Measurements from ENCODE around the gene MRPL24.
"Not testable (repeated sequence)": the region's sequence is repeated elsewhere in the genome, so short reads cannot be mapped to it uniquely, and the experiment has no call there.

MRPL24 gene

DNA sequence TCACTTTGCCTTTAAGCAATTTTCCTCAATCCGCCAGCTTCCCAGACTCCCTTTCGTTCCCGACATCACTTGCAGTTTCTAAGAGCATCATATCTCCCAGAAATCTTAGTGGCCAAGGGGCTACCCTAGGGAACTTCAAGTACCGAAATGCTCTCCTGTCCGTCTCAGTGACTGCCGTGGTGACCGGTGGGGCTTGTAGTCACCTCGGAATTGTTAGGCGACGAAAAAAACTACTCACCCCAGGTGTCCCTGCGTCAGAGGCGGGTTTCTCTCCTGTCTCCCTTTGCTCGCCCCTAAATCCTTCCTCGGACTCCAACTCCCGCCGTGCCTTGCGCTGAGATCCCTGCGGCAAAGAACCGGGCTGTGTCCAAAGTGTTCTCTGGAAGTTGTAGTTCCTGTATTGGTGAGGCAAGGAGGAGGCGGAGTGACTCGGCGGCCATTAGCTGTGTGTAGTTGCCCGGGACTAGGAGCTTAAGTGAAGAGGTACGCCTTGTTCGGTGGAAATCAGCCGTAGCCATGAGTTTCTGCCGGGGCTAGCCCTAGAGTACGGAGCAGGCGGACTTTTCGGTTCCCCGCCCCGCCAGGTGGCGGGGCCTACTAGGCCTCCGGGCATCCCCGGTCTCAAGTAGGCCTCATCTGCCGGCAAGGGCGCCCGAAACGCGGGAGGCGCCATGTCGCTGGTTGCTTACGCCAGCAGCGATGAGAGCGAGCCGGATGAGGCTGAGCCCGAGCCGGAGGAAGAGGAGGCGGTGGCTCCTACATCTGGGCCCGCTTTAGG, 26.4 kb upstream of the MRPL24 start, which contains the start of gene PRCC:
TSS of gene PRCC (plus strand) at position 435 of the 778 bp plus-strand sequence. CDS start at position 672, 237 bp downstream.
- ChIA-PET POLR2A (interaction anchor here (0.6 to 7.7 kb wide), 19 partner anchors 9 to 266 kb away, joined by 3 to 123 read pairs (median 5); partner anchors contain the start of genes HDGF, ISG20L2, METTL25B and MRPL24), CTCF (interaction anchor here (0.7 to 2.6 kb wide), 4 partner anchors 15 to 78 kb away, joined by 3 to 22 read pairs (median 10); partner anchors contain the start of genes HDGF and MRPL24)
- TF ChIP-seq CTBP1 (IDR thresholded peaks at IDR 0.05; ENCODE audit: borderline replicate concordance) (no peak), SUZ12 (IDR thresholded peaks at IDR 0.05) (peak; percentile 99), TARDBP (IDR thresholded peaks at IDR 0.05) (no peak), BHLHE40 (IDR thresholded peaks at IDR 0.05; ENCODE audit: borderline replicate concordance) (no peak), L3MBTL2 (conservative IDR thresholded peaks at IDR 0.05) (peak; percentile 91), NFRKB (IDR thresholded peaks at IDR 0.05) (peak; percentile 87), ELF4 (IDR thresholded peaks at IDR 0.05) (peak; percentile 94), FOXK2 (IDR thresholded peaks at IDR 0.05) (no peak)
- TF ChIP-seq, protein P1, sequence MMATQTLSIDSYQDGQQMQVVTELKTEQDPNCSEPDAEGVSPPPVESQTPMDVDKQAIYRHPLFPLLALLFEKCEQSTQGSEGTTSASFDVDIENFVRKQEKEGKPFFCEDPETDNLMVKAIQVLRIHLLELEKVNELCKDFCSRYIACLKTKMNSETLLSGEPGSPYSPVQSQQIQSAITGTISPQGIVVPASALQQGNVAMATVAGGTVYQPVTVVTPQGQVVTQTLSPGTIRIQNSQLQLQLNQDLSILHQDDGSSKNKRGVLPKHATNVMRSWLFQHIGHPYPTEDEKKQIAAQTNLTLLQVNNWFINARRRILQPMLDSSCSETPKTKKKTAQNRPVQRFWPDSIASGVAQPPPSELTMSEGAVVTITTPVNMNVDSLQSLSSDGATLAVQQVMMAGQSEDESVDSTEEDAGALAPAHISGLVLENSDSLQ (IDR thresholded peaks at IDR 0.05), result peak; percentile 94
- peak; percentile 95 for DNase-seq (ENCODE audit: extremely low spot score)

DNA sequence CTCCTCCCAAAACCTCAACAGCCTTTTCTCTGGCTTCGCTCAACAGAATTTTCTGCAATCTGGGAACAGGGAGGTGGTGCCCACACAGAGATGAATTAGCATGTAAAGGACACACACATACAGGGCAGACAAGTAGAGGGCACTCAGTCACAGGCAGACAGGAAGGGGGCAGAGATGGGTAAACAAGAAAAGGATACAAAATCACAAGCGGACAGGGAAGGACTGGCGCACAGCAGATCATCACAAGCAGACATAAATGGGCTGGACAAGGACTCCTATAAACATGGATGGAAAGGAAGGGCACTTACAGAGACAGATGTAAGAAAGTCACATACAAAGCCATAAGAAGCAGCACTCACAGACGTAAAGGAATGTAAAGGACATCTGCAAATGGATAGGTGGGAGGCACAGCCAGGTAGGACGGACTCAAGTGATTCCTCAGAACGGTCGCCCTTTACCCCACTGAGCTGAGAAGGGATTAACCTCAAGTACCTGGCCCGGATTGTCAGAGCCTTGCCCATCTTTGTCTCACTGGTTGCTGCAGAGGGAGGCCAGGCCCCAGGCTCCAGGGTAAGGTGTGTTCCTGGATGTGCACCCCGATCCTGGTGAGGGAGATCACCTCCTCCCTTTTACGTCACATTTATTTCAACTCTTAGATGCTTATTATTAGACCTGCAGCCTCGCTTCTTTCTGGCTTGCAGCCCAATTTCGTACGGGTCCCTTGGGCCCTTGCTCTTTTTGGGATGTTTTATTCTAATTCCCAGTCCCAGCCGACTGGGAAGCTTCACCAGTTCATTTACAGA, 25.6 kb upstream of the MRPL24 start:
- TF ChIP-seq CTBP1 (IDR thresholded peaks at IDR 0.05; ENCODE audit: borderline replicate concordance) (no peak), FOXK2 (IDR thresholded peaks at IDR 0.05) (no peak), TARDBP (IDR thresholded peaks at IDR 0.05) (no peak), L3MBTL2 (conservative IDR thresholded peaks at IDR 0.05) (no peak), HDGF (IDR thresholded peaks at IDR 0.05; ENCODE audit: borderline replicate concordance) (no peak), BHLHE40 (IDR thresholded peaks at IDR 0.05; ENCODE audit: borderline replicate concordance) (no peak), ELF4 (IDR thresholded peaks at IDR 0.05) (no peak), SP1 (IDR thresholded peaks at IDR 0.05) (no peak)
- TF ChIP-seq, protein P1 (IDR thresholded peaks at IDR 0.05), result no peak
- CTCF ChIA-PET, result interaction anchor here (0.7 to 2.6 kb wide), 4 partner anchors 15 to 77 kb away, joined by 3 to 22 read pairs (median 10); partner anchors contain the start of genes HDGF and MRPL24
- DNase-seq (ENCODE audit: extremely low spot score), result no peak
- POLR2A ChIA-PET, result interaction anchor here (0.6 to 7.7 kb wide), 19 partner anchors 9 to 265 kb away, joined by 3 to 123 read pairs (median 5); partner anchors contain the start of genes HDGF, ISG20L2, METTL25B and MRPL24

DNA sequence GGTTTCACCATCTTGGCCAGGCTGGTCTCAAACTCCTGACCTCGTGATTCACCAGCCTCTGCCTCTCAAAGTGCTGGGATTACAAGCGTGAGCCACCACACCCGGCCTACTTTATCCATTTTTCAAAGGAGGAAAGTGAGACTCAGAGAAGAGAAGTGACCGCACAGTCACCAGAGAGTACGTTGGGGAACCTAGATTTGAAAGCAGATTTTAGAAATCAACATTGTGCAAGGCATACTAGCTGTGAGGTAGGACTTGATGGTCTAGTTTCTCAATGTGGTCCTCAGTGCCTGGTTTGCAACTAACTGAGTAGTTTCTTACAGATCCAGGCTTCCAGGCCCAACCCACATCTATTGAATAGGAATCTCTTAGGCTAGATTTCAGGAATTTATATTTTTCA, 24.8 kb upstream of the MRPL24 start:
- TF ChIP-seq LEF1 (IDR thresholded peaks at IDR 0.05; ENCODE audit: borderline replicate concordance) (no peak), FOXM1 (IDR thresholded peaks at IDR 0.05; ENCODE audit: borderline replicate concordance) (no peak)
- CTCF ChIA-PET, result interaction anchor here (0.5 to 2.6 kb wide), 4 partner anchors 29 to 309 kb away, joined by 3 to 22 read pairs (median 9); no protein-coding TSS in a partner anchor
- POLR2A ChIA-PET, result interaction anchor here (3.5 to 7.7 kb wide), 3 partner anchors 14 to 38 kb away, joined by 30 to 92 read pairs (median 80); partner anchors contain the start of genes HDGF, ISG20L2 and METTL25B
- no peak for DNase-seq (ENCODE audit: extremely low spot score)

DNA sequence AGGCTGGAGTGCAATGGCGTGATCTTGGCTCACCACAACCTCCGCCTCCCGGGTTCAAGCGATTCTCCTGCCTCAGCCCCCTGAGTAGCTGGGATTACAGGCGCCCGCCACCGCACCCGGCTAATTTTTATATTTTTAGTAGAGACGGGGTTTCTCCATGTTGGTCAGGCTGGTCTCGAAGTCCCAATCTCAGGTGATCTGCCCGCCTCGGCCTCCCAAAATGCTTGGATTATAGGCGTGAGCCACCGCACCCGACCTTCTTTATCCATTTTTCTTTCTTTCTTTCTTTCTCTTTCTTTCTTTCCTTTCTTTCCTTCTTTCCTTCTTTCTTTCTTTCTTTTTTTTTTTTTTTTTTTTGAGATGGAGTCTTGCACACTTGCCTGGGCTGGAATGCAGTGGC, 24.2 kb upstream of the MRPL24 start:
- ChIA-PET POLR2A (interaction anchor here (7.3 to 7.7 kb wide), 2 partner anchors 14 to 38 kb away, joined by 80 to 92 read pairs; partner anchors contain the start of genes HDGF, ISG20L2 and METTL25B), CTCF (interaction anchor here (0.7 to 2.6 kb wide), 3 partner anchors 29 to 75 kb away, joined by 3 to 22 read pairs (median 4); no protein-coding TSS in a partner anchor)
- DNase-seq (ENCODE audit: extremely low spot score), result not testable (repeated sequence)

DNA sequence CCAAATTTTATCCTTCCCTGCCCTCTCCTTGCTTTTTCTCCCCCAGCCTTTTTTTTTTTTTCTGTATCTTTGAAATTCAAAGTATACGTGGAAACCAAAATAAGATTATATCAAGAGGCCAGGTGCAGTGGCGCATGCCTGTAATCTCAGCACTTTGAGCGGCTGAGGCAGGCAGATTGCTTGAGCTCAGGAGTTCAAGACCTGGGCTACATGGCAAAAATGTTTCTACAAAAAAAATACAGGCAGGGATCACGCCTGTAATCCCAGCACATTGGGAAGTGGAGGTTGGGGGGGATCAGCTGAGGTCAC, 19.9 kb upstream of the MRPL24 start:
- ChIA-PET CTCF (interaction anchor here (0.6 kb wide), 1 partner anchor 36 kb away, joined by 4 read pairs; no protein-coding TSS in a partner anchor), POLR2A (interaction anchor here (1.3 to 1.5 kb wide), 2 partner anchors 9 to 33 kb away, joined by 4 to 7 read pairs; partner anchors contain the start of genes HDGF, ISG20L2 and METTL25B)
- TF ChIP-seq SP1 (IDR thresholded peaks at IDR 0.05) (no peak), NFRKB (IDR thresholded peaks at IDR 0.05) (no peak), LEF1 (IDR thresholded peaks at IDR 0.05; ENCODE audit: borderline replicate concordance) (no peak), BHLHE40 (IDR thresholded peaks at IDR 0.05; ENCODE audit: borderline replicate concordance) (no peak), HDGF (IDR thresholded peaks at IDR 0.05; ENCODE audit: borderline replicate concordance) (no peak), ELF4 (IDR thresholded peaks at IDR 0.05) (no peak), TARDBP (IDR thresholded peaks at IDR 0.05) (no peak), SUZ12 (IDR thresholded peaks at IDR 0.05) (no peak), ZNF384 (IDR thresholded peaks at IDR 0.05) (no peak)
- TF ChIP-seq, protein P1 (IDR thresholded peaks at IDR 0.05), result no peak
- DNase-seq (ENCODE audit: extremely low spot score), result no peak

DNA sequence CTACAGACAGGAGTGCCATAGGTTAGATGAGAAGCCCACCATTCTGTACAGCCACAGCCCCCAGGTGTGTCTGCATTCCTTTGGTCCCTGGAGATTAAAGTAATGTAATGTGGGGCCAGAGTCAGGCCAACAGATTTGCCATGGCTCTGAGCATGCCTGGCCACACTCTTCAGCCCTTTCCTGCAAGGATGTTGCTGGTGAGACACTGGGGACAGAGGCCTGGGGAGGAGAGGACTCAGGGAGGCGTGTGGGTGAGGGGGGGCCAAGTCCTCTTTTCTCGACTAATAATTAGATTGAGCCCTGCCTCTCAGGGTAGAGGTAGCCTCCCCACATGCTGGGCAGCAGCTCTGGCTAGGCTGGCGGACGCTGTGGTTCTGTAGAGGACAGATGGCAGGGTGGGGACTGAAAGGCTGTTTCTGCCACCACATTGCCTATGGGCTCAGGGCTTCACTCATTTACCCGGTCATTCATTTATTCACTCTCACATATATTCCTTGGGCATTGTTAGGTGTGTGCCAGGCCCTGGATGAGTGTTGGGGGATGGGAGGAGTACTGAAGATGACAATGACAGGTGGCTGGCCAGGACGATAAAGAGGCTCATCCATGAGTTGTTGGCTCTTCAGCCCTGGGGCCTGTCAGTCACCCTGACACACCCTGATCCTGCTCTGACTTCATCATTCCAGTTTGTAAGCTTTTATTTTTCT, 19.4 kb upstream of the MRPL24 start:
- DNase-seq (ENCODE audit: extremely low spot score), result no peak
- CTCF ChIA-PET, result interaction anchor here (0.6 kb wide), 1 partner anchor 37 kb away, joined by 4 read pairs; no protein-coding TSS in a partner anchor
- TF ChIP-seq, protein P1 (IDR thresholded peaks at IDR 0.05), result peak; percentile 37
- no peak for TF ChIP-seq CTBP1 (IDR thresholded peaks at IDR 0.05; ENCODE audit: borderline replicate concordance)
- POLR2A ChIA-PET, result interaction anchor here (1.5 kb wide), 1 partner anchor 32 kb away, joined by 7 read pairs; the partner anchor contains the start of genes ISG20L2 and METTL25B

DNA sequence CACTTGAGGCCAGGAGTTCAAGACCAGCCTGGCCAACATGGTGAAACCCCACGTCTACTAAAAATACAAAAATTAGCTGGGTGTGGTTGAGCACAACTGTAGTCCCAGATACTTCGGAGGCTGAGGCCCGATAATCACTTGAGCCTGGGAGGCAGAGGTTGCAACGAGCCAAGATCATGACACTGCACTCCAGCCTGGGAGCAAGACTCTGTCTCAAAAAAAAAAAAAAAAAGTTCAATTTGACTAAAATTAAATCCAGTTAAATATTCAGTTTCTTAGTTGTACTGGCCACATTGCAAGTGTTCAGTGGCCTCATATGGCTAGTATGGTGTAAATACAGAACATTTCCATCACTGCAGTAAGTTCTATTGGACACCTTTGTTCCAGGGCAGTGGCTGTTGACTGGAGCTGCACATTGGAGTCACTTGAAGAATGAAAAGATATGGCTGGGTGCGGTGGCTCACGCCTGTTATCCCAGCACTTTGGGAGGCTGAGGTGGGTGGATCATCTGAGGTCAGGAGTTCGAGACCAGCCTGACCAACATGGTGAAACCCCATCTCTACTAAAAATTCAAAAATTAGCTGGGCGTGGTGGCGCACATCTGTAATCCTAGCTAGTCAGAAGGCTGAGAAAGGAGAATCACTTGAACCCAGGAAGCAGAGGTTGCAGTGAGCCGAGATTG, 16.8 kb upstream of the MRPL24 start:
- CTCF ChIA-PET, result interaction anchor here (1.2 to 1.5 kb wide), 2 partner anchors 31 to 68 kb away, joined by 3 read pairs; no protein-coding TSS in a partner anchor
- POLR2A ChIA-PET, result interaction anchor here (1.9 to 3.0 kb wide), 2 partner anchors 9 to 31 kb away, joined by 6 to 11 read pairs; partner anchors contain the start of gene PRCC
- not testable (repeated sequence) for DNase-seq (ENCODE audit: extremely low spot score)
